HG02970 (cell line): Measurements from ENCODE around the gene BTBD10.

Experiments used
- ATAC-seq: cut with Tn5 transposase; IDR thresholded peaks from one replicate; pipeline ENCODE4 v1.9.1; 2021; ENCODE audit warnings: mild to moderate bottlenecking, moderate library complexity, moderate number of reproducible peaks; ENCODE audit not compliant: unreplicated experiment, low FRiP score

The BTBD10 gene

DNA sequence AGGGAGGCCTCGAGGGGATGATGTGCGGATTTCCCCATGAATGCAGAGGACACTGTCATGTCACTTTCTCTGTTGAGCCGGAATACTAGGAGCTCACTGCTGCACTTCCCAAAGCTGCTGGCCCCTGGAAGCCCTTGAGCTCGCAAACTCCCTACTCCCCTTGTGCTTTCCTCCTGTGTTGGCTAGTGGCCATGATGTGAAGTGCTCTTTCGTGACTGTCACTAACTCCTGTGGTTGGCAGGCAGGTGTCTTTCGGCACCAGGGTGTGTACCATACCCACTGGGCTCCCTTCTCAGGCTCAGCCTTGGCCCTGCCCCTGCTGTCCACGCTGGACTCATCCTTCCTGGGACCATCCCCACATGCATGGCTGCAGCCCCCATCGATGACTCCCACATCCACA, 86.2 kb downstream of the BTBD10 start:
- ATAC-seq, result no peak

DNA sequence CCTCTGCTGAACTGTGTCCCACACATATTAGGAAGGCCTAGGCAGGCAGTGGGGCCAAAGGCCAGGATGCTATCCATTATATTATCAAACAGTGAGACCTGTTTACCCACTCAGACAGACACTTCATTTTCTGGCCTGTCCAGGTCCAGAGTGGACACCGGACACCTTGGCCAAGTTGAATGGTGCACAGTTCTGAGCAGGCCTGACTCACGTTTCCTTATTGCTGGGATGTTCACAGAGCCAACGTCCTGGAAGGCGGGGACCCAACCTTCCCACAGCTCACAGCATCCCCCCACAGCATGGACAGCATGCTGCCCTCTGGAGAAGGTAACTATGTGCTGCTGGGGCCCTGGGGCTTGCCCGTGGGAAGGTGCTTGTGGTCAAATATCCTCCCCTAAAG, 86.6 kb downstream of the BTBD10 start:
- ATAC-seq, result no peak

DNA sequence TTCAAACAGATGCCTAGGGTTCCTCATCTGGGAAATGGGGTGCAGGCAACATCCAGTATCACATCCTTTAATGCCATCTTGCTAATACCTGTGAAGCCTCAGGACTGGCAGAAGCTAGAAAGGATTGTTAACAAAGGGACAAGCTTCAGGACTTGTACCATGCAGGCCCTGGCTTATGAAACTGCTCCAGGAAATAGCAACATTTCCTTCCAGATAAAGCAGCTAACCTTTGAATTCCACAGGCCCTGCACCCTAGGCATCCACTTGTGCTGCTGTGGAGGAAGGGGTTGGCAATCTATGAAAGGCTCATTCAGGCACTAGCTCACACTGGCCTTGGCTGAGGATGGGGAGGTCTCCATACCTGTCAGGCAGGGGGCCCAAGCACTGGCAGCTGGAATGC, 87.2 kb downstream of the BTBD10 start:
- ATAC-seq, result no peak

DNA sequence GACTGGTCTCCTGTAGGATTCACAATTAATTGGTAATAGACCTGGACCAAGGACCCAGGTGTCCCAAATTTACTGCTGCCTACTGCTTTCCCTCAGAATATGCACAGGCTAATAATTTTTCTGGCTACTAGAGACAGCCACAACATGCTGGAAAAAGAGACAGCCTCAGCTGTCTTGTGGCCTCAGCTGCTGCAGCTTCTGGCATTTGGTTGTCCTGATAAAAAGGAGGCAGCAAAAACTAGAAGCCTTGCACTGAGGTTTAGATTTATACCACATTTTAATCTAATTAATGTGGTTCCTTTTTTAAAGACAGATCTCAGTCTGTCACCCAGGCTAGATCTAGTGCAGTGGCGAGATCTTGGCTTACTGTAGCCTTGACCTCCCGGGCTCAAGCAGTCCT, 89.8 kb downstream of the BTBD10 start:
- ATAC-seq, result no peak

DNA sequence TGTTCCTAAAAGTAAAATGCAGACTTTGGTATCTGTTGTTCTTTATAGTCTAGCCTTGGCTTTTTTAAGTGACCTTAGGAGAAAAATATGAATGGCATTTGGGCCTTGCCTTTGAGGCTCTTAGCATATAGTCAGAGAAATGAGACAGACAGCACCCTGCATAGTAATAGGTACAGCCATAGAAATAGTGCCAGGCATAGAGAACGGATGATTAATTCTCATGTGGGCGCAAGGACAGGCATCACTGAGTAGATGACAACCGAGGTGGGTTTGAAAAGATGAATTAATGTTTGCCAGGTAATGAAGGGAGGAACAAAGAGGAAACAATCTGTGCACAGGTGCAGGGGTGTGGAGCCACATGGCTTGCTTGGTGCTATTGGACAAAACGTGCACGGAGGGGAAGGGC, 95.0 kb downstream of the BTBD10 start:
- no peak for ATAC-seq

DNA sequence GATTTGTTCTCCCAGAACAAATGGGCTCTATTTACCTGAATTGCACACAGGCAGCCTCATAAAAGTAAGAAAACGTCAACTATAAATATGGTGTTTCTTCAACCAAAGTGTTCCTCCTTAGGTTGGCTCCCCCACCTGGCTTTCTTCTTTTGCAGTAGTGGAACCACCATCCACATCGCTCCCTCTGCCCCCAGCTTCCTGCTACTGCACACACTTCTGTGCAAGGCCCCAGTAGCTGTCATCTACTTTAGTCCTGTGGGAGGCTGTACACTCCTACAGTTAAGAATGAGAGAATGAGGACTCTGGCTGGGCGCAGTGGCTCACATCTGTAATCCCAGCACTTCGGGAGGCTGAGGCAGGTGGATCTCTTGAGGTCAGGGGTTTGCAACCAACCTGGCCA, 95.9 kb downstream of the BTBD10 start:
- ATAC-seq, result no peak

DNA sequence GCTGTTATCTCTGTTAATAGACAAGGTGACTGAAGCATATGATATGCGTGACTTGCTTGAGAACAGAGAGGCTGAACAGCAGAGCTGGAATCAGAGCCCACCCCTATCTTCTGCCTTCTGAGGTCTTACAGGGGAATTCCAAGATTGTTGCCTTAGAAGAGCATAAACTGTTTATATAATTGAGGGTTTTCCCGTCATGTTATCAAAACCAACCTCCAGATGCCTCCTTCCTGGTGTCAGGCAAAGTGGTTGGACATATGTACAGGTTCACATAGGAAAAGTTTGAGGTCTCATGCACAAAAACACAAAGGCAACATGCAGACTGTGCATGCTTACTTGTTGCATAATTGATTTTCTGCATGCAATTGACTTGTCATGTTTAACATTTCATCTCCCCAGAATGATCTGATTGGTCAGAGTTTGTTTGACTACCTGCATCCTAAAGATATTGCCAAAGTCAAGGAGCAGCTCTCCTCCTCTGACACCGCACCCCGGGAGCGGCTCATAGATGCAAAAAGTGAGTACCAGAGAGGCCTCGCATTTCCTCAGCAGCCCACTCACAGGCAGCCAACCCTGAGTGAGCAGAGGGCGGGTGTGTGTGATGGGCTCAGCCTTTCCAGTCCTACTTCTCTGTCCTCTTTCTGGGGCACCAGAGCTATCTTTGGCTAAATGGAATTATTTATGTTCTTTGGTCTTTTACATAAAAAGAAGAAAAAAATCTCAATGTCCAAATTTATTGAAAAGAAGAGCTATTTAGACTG, 96.6 kb downstream of the BTBD10 start:
- no peak for ATAC-seq

DNA sequence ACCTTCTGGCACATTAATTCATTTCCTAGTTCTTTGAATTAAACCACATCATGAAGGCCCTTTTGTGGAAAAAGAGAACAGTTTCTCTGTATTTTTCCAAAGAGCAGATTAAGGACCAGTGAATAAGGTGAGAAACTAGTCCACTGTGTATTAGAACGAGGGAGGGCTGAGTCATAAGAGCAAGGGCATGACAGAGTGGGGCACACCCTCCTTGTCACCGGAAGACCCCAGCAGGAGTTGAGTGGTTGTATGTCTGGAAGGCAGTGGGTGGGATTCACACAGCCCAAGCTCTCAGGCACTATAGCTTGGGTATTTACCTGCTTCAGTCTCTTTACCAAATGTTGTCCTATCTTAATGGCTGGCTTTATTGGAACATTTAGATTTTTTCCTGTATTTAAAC, 98.6 kb downstream of the BTBD10 start:
- ATAC-seq, result no peak

DNA sequence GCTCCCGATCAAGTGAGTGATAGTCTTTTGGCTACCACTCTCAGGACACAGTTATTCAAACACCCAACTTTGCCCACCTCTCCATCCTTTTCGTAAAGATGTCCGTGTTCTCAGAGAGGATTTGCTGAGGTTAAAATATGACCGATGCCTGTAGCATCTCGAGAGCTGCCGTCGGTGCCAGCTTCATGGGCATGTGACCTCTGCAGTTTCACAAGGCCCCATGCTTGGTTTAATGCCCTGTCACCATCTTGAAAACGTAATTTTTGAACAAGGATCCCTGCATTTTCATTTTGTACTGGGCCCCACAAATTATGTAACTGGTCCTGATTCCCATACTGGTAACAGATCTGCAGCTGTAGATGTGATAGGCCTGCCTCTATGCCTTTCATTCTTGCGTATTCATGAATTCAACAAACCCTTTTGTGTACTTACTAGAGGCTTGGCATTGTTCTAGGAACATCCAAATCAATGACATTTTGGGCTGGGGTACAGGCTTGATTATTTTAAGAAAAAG, 100.4 kb downstream of the BTBD10 start:
- ATAC-seq, result no peak

DNA sequence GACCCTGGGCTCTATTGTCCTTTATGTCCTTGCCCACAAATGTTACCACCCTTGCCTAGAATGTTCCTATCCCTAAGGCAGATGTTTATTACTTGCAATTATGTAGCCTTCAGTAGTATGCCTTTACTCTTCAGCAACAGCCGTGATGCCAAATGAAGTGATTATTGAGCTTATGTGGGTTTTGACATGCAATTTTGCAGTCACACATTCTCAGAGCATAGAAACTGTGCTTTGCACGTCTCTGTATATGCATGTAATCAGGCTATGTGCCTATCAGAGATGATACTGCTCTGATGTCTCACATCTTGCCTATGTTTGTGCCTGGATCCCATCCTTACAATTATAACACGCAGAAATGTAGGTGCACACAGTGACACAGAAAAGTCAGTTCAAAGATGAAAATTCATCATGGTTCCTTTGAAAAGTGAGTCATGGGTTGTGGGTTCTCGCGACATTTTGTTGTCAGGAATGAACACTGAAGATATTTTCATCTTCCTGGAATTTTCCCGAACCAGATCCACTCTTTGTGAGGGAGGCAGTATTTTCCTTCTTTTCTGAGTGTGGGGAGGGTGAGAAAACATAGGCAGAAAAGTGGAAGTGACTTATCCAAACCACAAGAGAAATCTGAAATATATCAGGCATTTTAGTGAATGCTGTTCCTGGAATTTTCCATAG, 104.3 kb downstream of the BTBD10 start:
- no peak for ATAC-seq

DNA sequence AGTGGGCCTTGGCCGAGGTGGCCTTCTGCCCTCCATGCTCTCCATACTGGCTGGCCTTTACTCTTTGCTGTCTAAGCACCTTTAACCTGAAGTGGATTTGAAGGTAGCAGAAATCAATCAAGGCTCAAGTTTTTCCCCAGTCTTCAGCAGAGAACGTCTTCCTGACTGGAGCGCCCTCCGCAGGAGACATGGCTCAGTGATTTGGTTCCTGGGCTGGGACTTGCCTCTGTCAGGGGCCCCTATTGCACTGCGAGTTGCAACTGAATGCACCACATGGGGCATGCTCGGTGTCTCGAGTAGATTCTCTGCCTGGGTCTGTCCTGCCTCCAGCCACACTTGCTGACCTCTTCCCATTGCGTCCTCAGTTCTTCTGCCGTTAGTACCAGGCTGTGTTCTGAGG, 105.8 kb downstream of the BTBD10 start:
- ATAC-seq, result no peak

DNA sequence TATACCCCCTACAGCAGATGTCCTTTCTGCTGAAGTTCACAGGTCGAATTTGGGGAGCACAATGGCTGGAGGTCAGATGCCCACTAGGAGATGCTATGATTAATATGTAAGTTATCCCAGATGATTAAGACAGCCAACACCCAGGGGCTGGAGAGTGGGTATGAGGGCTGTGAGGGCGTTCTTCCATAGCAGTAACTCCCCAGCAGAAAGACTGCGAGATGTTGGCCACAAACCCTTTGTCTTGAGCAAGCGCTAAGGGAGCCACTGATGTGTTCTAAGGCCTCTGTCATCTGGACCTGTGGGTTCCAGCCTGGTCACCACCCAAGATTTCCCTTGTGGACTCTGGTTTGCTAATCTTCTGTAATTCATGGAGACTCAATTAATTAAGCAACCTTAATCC, 107.8 kb downstream of the BTBD10 start:
- no peak for ATAC-seq

DNA sequence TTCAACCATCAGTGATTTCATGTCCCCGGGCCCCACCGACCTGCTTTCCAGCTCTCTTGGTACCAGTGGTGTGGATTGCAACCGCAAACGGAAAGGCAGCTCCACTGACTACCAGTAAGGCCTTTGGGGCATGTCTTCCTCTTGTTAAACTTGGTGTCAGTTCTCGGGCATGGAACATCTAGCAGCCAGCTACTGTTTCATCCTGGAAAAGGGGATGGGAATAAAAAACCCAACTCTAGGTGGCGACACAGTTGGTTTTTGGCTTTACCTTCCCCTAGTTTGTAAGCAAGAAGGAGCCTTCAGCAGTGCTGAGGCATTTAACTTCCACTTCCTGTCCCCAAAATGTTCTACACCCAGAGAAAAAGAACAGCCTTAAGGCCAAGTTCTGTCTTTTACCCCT, 108.7 kb downstream of the BTBD10 start:
- ATAC-seq, result no peak

DNA sequence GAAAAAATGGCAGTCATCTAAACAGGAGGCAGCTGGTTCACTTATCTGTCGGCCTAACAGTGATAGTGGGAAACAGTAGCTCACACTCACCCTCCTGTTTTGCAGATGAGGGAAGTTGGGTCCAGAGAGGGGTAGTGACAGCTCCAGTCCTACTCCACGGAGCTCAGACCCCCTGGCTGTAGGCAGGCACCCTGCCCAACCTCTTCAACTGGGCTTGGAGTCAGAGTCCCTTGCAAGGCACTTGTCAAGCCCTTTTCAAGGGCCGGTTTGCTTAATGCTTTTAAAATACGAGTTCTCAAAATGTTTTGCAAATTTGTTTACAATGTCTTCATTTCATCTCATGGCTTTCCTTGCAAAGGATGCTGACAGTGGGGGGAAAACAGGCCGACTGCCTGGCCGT, 110.3 kb downstream of the BTBD10 start:
- no peak for ATAC-seq

DNA sequence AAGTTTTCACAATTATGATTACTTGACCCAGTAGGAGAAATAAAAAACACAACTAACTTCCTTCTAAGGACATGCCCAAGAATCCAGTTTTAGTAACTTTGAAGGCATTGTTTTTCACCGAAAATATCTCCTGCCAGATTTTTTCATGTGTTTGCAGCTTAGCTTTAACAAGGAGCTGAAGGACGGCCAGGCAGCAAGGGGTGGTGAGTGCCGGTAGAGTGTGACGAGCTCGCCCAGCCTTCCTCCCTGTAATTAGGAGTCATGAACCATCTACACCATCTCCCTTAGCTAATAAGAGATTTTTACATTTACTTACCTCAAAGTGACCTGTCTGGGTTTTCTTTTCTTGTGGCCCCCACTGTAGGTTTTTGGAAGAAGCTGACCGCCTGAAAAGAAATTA, 113.4 kb downstream of the BTBD10 start:
- ATAC-seq, result no peak

DNA sequence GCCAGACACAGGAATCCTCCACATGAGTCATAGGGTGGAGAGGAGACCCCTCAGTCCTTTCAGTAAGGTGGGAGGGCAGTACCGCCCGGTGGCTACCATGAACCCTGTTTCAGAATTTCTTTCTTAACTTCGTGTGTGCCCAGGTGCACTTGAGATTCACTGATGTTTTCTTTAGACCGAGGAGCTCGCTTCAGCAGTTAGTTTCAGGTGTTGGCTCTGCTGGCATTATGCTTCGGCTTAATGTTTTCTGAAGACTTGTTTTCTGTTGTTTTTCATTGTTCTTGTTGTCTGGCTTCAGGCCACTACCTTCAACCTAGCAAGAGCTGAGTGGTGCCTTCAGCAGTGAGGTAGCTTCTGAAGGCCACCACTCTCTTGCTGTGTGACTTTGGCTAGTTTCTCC, 114.0 kb downstream of the BTBD10 start:
- no peak for ATAC-seq

DNA sequence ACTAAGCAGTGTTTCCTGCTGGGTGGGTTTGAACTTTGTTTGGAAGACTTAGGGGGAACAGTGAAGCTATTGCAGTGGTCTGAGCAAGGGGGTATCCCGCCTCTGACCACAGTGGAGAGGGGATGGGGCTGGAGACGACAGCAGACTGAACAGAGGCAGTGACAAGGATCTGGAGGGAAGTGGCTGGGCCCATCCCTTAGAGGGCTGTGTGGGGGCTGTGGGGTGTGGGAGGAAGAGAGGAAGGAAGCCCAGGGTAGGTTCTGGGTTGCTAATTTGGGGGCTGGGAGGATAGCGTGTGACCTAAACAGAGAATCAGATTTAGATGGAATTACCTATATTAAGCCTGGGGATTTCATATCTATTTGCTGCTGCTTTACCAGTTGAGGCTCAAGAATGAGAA, 114.7 kb downstream of the BTBD10 start:
- ATAC-seq, result no peak

DNA sequence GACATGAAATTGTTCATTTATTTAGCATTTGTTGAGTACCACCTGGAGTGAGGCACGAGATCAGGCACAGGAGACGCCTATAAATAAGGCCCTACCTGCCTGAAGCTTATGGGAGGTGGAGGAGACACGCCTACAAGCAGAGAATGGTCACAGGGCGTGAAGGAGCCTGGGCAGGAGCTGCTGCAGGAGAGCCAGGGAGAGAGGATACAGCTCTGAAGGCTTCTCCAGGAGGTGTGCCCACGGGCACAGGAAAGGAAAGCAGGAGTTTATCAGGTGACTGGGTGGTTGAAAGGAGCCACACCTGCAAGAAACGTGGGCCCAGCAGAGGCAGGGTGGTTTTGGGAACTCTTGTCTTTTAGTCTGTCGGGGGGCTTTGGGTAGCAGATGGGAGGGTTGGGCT, 115.1 kb downstream of the BTBD10 start:
- no peak for ATAC-seq

DNA sequence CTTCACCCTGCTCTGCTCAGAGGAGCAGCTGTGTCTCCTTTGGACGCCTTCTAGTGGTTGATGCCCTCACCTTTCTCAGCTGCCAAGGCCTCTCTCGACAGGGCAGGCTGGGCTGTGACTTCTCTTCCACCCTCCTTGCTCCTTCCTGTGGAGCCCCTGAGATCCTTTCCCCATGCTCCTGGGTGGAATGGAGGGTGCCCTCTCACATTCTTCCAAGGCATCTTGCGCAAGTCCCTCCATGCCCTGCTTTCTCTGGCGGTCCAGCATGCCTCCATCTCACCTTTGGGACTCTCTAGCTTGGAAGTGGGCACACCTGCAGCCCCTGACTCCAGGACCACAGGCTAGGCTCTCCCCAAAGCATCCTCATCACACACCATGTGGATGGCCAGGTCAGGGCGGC, 116.6 kb downstream of the BTBD10 start:
- no peak for ATAC-seq

DNA sequence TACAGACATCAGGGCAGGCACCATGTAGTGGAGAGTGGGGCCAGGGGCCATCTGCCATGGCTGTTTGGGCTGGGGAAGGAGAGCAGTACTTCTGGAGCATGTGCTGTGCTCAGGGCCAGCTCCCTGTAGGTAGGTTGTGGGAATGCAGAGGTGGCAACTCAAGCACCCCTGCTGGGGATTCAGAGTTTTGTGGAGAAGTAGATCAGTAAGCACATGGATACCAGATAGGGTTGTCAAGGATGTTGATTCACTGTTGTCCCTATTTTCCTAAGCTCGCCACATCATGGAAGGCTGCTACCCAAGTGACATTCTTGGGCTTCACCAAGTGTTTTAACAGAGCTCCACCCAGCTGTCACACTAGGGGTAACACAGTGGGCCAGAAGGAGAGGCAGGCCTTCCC, 118.2 kb downstream of the BTBD10 start:
- ATAC-seq, result no peak

DNA sequence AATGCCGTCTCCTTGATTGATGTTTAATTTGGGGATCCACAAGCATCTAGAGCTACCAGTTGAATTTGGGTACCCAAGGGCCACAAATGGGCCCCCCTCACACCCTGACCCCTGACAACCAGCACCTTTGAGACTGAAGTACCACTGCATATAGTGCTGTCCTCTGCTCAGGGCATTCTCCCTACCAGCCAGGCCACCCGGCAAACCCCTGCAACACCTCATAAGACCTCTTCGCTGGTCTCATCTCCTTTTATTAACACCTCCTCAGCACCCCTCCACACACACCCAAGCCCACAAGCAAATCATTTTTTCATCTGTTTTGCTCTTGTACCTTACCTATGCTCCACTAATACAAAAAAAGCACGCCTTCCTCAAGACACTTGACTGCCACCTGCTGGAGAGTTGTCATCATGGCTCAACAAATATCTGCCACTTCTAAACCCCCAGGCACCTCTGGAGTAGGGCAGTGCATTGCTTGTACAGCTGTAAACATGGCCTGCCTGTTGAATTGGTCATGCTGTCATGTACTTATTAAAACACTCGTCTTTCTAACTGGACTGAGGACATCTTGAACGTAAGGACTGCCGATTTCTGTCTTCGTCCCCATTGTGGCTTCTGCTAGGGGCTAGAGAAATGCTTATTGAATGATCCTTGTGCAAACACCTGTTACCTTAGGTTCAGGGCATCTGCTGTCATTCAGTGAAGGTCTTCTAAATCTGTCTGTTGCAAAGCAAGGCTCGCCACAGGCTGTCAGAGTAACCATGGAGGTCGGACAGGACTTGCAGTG, 118.9 kb downstream of the BTBD10 start:
- no peak for ATAC-seq
